Breast epithelium (tissue), 3 donors: ENCODE measurements around the gene CDK14.

Experiments
- POLR2A ChIP-seq: fragments of 450-650 bp; IDR thresholded peaks from one replicate; pipeline ENCODE4 v1.6.1; 2016; ENCODE audit warnings: antibody characterized with exemption, mild to moderate bottlenecking, moderate library complexity
- POLR2AphosphoS5 ChIP-seq, 3 donors: sonication (generic); formaldehyde crosslinking; IDR thresholded peaks; one replicate each; pipeline ENCODE4 v1.6.1; 2017; ENCODE audit warnings: antibody characterized with exemption in 3 of 3

- no peak for TF ChIP-seq POLR2A
- no peak for TF ChIP-seq POLR2AphosphoS5 (IDR thresholded peaks at IDR 0.05)
Measured at GRCh38 chr7:90728568-90728967, 132.4 kb downstream of the CDK14 start.
